Chondrocyte (in vitro differentiated cells): Measurements from ENCODE around the gene CSN2. TPM values are rescaled to one million over a fixed set of nuclear protein-coding genes. Genes with fewer than 3 reads are reported as not detected.
"Not testable (repeated sequence)": the region's sequence is repeated elsewhere in the genome, so short reads cannot be mapped to it uniquely, and the experiment has no call there.

ENCODE experiments used
- DNase-seq: peaks from one replicate; pipeline ENCODE4 v3.0.0; 2021; ENCODE audit warnings: mixed read lengths, low spot score
- H3K27ac Mint-ChIP-seq: one replicate; pipeline ENCODE4 v1.8.0; 2021; ENCODE audit warnings: mild to moderate bottlenecking, moderate library complexity, mixed read lengths; ENCODE audit not compliant: unreplicated experiment
- H3K27me3 Mint-ChIP-seq: 2 replicates; pipeline ENCODE4 v1.8.0; 2021; ENCODE audit warnings: low read depth, mixed read lengths
- H3K36me3 Mint-ChIP-seq: 2 replicates; pipeline ENCODE4 v1.8.0; 2021; ENCODE audit warnings: low read depth, mixed read lengths
- H3K4me1 Mint-ChIP-seq: 2 replicates; pipeline ENCODE4 v1.8.0; 2021; ENCODE audit warnings: low read depth, mild to moderate bottlenecking, mixed read lengths
- H3K4me3 Mint-ChIP-seq: one replicate; pipeline ENCODE4 v1.8.0; 2021; ENCODE audit warnings: mild to moderate bottlenecking, moderate library complexity, mixed read lengths; ENCODE audit not compliant: unreplicated experiment
- H3K9me3 Mint-ChIP-seq: 2 replicates; pipeline ENCODE4 v1.8.0; 2021; ENCODE audit warnings: low read depth, mixed read lengths
- CTCF ChIP-seq: fragments of 200-600 bp; sonication (generic); IDR thresholded peaks from 2 replicates; pipeline ENCODE4 v1.5.0; 2021; ENCODE audit warnings: antibody characterized with exemption, mild to moderate bottlenecking, moderate library complexity
- total RNA-seq: library from RNA; stranded (reverse); gene quantifications from 3 replicates; pipeline ENCODE4 v1.2.1, GENCODE V29; 2021

CSN2 gene
- total RNA-seq, 1 donor from 2014 or later, result not detected

GRCh38 chr4:69936566-69936965, 29.0 kb downstream of the CSN2 start:
- no peak for DNase-seq
- H3K4me1 Mint-ChIP-seq, result no peaks in the 10 kb centered on the region
- no peaks in the 10 kb centered on the region for H3K36me3 Mint-ChIP-seq
- peaks cover 15% of the 10 kb centered on the region for H3K27me3 Mint-ChIP-seq
- no peak overlapping the region for H3K27ac Mint-ChIP-seq
- TF ChIP-seq CTCF, result no peak
- no peaks in the 10 kb centered on the region for H3K9me3 Mint-ChIP-seq
- no peak overlapping the region for H3K4me3 Mint-ChIP-seq

GRCh38 chr4:69934150-69934549, 31.4 kb downstream of the CSN2 start:
- TF ChIP-seq CTCF, result no peak
- Mint-ChIP-seq H3K36me3 (no peaks in the 10 kb centered on the region), H3K4me3 (no peak overlapping the region), H3K9me3 (no peaks in the 10 kb centered on the region), H3K4me1 (no peaks in the 10 kb centered on the region), H3K27ac (no peak overlapping the region), H3K27me3 (peaks cover 13% of the 10 kb centered on the region)
- no peak for DNase-seq

GRCh38 chr4:69930768-69931167, 34.8 kb downstream of the CSN2 start, which contains the start of gene CSN1S1:
TSS of gene CSN1S1 (plus strand) at chr4:69931068. CDS start at chr4:69932556, 1,488 bp downstream.
- TF ChIP-seq CTCF, result no peak
- Mint-ChIP-seq H3K36me3 (no peaks in the 10 kb centered on the region), H3K27ac (no peak within 1 kb of the TSS), H3K4me1 (no peaks in the 10 kb centered on the region), H3K27me3 (peaks cover 12% of the 10 kb centered on the region), H3K4me3 (no peak within 1 kb of the TSS), H3K9me3 (peaks cover 3% of the 10 kb centered on the region)
- no peak for DNase-seq

GRCh38 chr4:69923782-69924410, 41.6 kb downstream of the CSN2 start:
- not testable (repeated sequence) for H3K27me3 Mint-ChIP-seq, H3K9me3 Mint-ChIP-seq, H3K36me3 Mint-ChIP-seq, H3K27ac Mint-ChIP-seq, H3K4me3 Mint-ChIP-seq, H3K4me1 Mint-ChIP-seq
- peak; percentile 92 for DNase-seq

GRCh38 chr4:69920874-69921273, 44.7 kb downstream of the CSN2 start:
- peaks cover 9% of the 10 kb centered on the region for H3K27me3 Mint-ChIP-seq
- no peak overlapping the region for H3K27ac Mint-ChIP-seq
- no peaks in the 10 kb centered on the region for H3K9me3 Mint-ChIP-seq
- no peaks in the 10 kb centered on the region for H3K36me3 Mint-ChIP-seq
- DNase-seq, result no peak
- no peaks in the 10 kb centered on the region for H3K4me1 Mint-ChIP-seq
- TF ChIP-seq CTCF, result no peak
- H3K4me3 Mint-ChIP-seq, result no peak overlapping the region
